ENCODE data around the gene PSME1. TPM values are rescaled to one million over a fixed set of nuclear protein-coding genes. Genes with fewer than 3 reads are reported as not detected.
A peak's percentile ranks its signal among the peaks of the same experiment; 100 is the strongest.

Gene PSME1
- total and polyA plus RNA-seq, 2 of the 13 experiments (the other 11 are each of a cell fraction or from before 2014, with no cell fraction given), result 159 to 608 TPM

DNA sequence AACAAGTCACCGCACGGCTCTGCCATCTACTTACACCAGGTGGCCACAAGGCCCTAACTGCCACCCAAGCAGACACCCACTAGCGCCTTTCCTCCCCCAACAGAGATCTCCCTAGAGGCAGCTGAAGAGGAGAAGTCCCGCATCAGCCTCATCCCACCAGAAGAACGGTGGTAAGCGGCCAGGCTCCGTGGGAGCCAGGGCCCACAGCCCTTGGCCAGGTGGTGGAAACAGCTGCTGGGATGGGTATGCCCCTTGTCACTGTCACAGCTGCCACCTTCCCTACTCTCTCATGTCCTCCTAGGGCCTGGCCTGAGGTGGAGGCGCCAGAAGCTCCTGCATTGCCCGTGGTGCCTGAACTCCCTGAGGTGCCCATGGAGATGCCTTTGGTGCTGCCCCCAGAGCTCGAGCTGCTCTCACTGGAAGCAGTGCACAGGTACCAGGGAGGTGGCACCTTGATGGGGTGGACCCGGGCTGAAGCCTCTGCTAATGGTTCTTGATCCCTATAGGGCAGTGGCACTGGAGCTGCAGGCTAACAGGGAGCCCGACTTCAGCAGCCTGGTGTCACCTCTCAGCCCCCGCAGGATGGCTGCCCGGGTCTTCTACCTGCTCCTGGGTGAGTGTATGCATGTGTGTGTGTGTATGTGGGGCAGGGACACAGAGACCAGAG is 43.4 kb downstream of the PSME1 start (continued):
- TF ChIP-seq, protein P1, sequence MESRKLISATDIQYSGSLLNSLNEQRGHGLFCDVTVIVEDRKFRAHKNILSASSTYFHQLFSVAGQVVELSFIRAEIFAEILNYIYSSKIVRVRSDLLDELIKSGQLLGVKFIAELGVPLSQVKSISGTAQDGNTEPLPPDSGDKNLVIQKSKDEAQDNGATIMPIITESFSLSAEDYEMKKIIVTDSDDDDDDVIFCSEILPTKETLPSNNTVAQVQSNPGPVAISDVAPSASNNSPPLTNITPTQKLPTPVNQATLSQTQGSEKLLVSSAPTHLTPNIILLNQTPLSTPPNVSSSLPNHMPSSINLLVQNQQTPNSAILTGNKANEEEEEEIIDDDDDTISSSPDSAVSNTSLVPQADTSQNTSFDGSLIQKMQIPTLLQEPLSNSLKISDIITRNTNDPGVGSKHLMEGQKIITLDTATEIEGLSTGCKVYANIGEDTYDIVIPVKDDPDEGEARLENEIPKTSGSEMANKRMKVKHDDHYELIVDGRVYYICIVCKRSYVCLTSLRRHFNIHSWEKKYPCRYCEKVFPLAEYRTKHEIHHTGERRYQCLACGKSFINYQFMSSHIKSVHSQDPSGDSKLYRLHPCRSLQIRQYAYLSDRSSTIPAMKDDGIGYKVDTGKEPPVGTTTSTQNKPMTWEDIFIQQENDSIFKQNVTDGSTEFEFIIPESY (CRISPR knock-in tag; IDR thresholded peaks at IDR 0.05), result 0 out of 2 replicates have a peak, but pooled peaks have one; percentile 12
- TF ChIP-seq ZZZ3 (CRISPR knock-in tag; IDR thresholded peaks at IDR 0.05; ENCODE audit: borderline replicate concordance), result no peak
- TF ChIP-seq ZNF75D (CRISPR knock-in tag; IDR thresholded peaks at IDR 0.05; ENCODE audit: borderline replicate concordance), result no peak
- peak; percentile 45 for TF ChIP-seq RBFOX2 (IDR thresholded peaks at IDR 0.05; ENCODE audit: low read depth, low read length)
- TF ChIP-seq, protein P2, sequence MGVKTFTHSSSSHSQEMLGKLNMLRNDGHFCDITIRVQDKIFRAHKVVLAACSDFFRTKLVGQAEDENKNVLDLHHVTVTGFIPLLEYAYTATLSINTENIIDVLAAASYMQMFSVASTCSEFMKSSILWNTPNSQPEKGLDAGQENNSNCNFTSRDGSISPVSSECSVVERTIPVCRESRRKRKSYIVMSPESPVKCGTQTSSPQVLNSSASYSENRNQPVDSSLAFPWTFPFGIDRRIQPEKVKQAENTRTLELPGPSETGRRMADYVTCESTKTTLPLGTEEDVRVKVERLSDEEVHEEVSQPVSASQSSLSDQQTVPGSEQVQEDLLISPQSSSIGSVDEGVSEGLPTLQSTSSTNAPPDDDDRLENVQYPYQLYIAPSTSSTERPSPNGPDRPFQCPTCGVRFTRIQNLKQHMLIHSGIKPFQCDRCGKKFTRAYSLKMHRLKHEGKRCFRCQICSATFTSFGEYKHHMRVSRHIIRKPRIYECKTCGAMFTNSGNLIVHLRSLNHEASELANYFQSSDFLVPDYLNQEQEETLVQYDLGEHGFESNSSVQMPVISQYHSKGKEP (CRISPR knock-in tag; IDR thresholded peaks at IDR 0.05), result no peak
- no peak for TF ChIP-seq HOXD1 (CRISPR knock-in tag; IDR thresholded peaks at IDR 0.05)
- TF ChIP-seq HCFC1 (IDR thresholded peaks at IDR 0.05; ENCODE audit: low read depth, low read length), result peak; percentile 4; the same call in 1 of the 2 replicates
- no peak for TF ChIP-seq ZNF260 (CRISPR knock-in tag; IDR thresholded peaks at IDR 0.05; ENCODE audit: borderline replicate concordance, low read depth)
- no peak for TF ChIP-seq RFXAP (CRISPR knock-in tag; IDR thresholded peaks at IDR 0.05; ENCODE audit: borderline replicate concordance)
- TF ChIP-seq, protein P3, sequence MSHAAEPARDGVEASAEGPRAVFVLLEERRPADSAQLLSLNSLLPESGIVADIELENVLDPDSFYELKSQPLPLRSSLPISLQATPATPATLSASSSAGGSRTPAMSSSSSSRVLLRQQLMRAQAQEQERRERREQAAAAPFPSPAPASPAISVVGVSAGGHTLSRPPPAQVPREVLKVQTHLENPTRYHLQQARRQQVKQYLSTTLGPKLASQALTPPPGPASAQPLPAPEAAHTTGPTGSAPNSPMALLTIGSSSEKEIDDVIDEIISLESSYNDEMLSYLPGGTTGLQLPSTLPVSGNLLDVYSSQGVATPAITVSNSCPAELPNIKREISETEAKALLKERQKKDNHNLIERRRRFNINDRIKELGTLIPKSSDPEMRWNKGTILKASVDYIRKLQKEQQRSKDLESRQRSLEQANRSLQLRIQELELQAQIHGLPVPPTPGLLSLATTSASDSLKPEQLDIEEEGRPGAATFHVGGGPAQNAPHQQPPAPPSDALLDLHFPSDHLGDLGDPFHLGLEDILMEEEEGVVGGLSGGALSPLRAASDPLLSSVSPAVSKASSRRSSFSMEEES (CRISPR knock-in tag; IDR thresholded peaks at IDR 0.05), result no peak
- no peak for TF ChIP-seq NFIB (CRISPR knock-in tag; IDR thresholded peaks at IDR 0.05; ENCODE audit: borderline replicate concordance)
- no peak for TF ChIP-seq MAFG (CRISPR knock-in tag; IDR thresholded peaks at IDR 0.05)
- no peak for TF ChIP-seq PHF21A (CRISPR knock-in tag; IDR thresholded peaks at IDR 0.05)
- TF ChIP-seq TEAD2 (CRISPR knock-in tag; IDR thresholded peaks at IDR 0.05), result no peak
- TF ChIP-seq, protein P4, sequence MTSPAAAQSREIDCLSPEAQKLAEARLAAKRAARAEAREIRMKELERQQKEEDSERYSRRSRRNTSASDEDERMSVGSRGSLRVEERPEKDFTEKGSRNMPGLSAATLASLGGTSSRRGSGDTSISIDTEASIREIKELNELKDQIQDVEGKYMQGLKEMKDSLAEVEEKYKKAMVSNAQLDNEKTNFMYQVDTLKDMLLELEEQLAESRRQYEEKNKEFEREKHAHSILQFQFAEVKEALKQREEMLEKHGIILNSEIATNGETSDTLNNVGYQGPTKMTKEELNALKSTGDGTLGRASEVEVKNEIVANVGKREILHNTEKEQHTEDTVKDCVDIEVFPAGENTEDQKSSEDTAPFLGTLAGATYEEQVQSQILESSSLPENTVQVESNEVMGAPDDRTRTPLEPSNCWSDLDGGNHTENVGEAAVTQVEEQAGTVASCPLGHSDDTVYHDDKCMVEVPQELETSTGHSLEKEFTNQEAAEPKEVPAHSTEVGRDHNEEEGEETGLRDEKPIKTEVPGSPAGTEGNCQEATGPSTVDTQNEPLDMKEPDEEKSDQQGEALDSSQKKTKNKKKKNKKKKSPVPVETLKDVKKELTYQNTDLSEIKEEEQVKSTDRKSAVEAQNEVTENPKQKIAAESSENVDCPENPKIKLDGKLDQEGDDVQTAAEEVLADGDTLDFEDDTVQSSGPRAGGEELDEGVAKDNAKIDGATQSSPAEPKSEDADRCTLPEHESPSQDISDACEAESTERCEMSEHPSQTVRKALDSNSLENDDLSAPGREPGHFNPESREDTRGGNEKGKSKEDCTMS (CRISPR knock-in tag; conservative IDR thresholded peaks at IDR 0.05), result no peak
- no peak for TF ChIP-seq ZNF674 (CRISPR knock-in tag; IDR thresholded peaks at IDR 0.05; ENCODE audit: low read depth)
- TF ChIP-seq ZNF713 (CRISPR knock-in tag; IDR thresholded peaks at IDR 0.05), result no peak

Measured in HepG2 (cell line).